ENCODE results near the gene CGNL1.

DNA sequence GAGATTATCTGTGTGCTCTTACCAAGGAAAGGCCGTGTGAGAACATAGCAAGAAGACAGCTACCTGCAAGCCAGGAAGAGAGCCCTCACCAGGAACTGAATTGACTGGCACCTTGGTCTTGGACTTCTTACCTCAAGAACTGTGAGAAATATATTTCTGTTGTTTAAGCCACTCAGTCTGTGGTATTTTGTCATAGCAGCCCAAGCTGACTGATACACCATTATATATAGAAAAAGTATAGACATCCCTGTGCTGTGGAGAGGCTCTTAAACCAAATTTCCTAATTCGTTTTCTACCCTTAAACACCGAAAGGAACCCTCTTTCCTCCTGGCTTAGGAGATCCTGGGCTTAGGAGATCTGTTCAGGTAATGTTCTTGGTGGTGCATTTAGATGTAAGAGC is 44.8 kb downstream of the CGNL1 start:
- TF ChIP-seq, protein P1, sequence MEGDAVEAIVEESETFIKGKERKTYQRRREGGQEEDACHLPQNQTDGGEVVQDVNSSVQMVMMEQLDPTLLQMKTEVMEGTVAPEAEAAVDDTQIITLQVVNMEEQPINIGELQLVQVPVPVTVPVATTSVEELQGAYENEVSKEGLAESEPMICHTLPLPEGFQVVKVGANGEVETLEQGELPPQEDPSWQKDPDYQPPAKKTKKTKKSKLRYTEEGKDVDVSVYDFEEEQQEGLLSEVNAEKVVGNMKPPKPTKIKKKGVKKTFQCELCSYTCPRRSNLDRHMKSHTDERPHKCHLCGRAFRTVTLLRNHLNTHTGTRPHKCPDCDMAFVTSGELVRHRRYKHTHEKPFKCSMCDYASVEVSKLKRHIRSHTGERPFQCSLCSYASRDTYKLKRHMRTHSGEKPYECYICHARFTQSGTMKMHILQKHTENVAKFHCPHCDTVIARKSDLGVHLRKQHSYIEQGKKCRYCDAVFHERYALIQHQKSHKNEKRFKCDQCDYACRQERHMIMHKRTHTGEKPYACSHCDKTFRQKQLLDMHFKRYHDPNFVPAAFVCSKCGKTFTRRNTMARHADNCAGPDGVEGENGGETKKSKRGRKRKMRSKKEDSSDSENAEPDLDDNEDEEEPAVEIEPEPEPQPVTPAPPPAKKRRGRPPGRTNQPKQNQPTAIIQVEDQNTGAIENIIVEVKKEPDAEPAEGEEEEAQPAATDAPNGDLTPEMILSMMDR (IDR thresholded peaks at IDR 0.05) = no peak
- no peak for TF ChIP-seq RXRA (IDR thresholded peaks at IDR 0.05; ENCODE audit: borderline replicate concordance, low read depth)
- TF ChIP-seq CHD2 (IDR thresholded peaks at IDR 0.05; ENCODE audit: low read length, partially characterized antibody) = no peak
- TF ChIP-seq, protein P2, sequence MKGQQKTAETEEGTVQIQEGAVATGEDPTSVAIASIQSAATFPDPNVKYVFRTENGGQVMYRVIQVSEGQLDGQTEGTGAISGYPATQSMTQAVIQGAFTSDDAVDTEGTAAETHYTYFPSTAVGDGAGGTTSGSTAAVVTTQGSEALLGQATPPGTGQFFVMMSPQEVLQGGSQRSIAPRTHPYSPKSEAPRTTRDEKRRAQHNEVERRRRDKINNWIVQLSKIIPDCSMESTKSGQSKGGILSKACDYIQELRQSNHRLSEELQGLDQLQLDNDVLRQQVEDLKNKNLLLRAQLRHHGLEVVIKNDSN (IDR thresholded peaks at IDR 0.05; ENCODE audit: borderline replicate concordance, low read depth) = no peak
- TF ChIP-seq, protein P3, sequence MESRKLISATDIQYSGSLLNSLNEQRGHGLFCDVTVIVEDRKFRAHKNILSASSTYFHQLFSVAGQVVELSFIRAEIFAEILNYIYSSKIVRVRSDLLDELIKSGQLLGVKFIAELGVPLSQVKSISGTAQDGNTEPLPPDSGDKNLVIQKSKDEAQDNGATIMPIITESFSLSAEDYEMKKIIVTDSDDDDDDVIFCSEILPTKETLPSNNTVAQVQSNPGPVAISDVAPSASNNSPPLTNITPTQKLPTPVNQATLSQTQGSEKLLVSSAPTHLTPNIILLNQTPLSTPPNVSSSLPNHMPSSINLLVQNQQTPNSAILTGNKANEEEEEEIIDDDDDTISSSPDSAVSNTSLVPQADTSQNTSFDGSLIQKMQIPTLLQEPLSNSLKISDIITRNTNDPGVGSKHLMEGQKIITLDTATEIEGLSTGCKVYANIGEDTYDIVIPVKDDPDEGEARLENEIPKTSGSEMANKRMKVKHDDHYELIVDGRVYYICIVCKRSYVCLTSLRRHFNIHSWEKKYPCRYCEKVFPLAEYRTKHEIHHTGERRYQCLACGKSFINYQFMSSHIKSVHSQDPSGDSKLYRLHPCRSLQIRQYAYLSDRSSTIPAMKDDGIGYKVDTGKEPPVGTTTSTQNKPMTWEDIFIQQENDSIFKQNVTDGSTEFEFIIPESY (IDR thresholded peaks at IDR 0.05; ENCODE audit: borderline replicate concordance, low read depth) = no peak
- TF ChIP-seq RAD21 (IDR thresholded peaks at IDR 0.05; ENCODE audit: low read length) = no peak
- TF ChIP-seq JUND (IDR thresholded peaks at IDR 0.05) = no peak
- TF ChIP-seq, protein P4, sequence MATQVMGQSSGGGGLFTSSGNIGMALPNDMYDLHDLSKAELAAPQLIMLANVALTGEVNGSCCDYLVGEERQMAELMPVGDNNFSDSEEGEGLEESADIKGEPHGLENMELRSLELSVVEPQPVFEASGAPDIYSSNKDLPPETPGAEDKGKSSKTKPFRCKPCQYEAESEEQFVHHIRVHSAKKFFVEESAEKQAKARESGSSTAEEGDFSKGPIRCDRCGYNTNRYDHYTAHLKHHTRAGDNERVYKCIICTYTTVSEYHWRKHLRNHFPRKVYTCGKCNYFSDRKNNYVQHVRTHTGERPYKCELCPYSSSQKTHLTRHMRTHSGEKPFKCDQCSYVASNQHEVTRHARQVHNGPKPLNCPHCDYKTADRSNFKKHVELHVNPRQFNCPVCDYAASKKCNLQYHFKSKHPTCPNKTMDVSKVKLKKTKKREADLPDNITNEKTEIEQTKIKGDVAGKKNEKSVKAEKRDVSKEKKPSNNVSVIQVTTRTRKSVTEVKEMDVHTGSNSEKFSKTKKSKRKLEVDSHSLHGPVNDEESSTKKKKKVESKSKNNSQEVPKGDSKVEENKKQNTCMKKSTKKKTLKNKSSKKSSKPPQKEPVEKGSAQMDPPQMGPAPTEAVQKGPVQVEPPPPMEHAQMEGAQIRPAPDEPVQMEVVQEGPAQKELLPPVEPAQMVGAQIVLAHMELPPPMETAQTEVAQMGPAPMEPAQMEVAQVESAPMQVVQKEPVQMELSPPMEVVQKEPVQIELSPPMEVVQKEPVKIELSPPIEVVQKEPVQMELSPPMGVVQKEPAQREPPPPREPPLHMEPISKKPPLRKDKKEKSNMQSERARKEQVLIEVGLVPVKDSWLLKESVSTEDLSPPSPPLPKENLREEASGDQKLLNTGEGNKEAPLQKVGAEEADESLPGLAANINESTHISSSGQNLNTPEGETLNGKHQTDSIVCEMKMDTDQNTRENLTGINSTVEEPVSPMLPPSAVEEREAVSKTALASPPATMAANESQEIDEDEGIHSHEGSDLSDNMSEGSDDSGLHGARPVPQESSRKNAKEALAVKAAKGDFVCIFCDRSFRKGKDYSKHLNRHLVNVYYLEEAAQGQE (IDR thresholded peaks at IDR 0.05; ENCODE audit: low read depth, low read length) = no peak
- no peak for TF ChIP-seq SMC3 (IDR thresholded peaks at IDR 0.05; ENCODE audit: low read depth, low read length)
- no peak for TF ChIP-seq MXI1 (IDR thresholded peaks at IDR 0.05; ENCODE audit: low read depth, low read length)
- no peak for TF ChIP-seq POLR2AphosphoS5 (IDR thresholded peaks at IDR 0.05; ENCODE audit: low read depth, low read length)
- no peak for TF ChIP-seq FOSL2 (IDR thresholded peaks at IDR 0.05; ENCODE audit: borderline replicate concordance, low read depth)
- no peak for TF ChIP-seq NRF1 (IDR thresholded peaks at IDR 0.05; ENCODE audit: low read depth, low read length)
- no peak for TF ChIP-seq RFX5 (IDR thresholded peaks at IDR 0.05; ENCODE audit: low read length)
